SU-DHL-6 (cell line): Measurements from ENCODE around the gene EXOC2.

ENCODE experiments used
- H2AFZ ChIP-seq: fragments of 200-600 bp; sonication (generic); 2 replicates; pipeline ENCODE4 v1.6.1; 2014; ENCODE audit warnings: low read depth, mild to moderate bottlenecking, moderate library complexity, mixed read lengths, antibody characterized with exemption, low read length; ENCODE audit not compliant: severe bottlenecking
- H3F3A ChIP-seq: fragments of 200-600 bp; shearing (Covaris generic); 2 replicates; pipeline ENCODE4 v1.6.0; 2016; ENCODE audit warnings: antibody characterized with exemption, mild to moderate bottlenecking; ENCODE audit not compliant: insufficient read depth
- H3K27ac ChIP-seq: fragments of 200-600 bp; sonication (generic); 2 replicates; pipeline ENCODE4 v1.5.1; 2016; ENCODE audit warnings: low read depth, mild to moderate bottlenecking, low read length, moderate library complexity, mixed read lengths
- H3K27me3 ChIP-seq: fragments of 200-600 bp; sonication (generic), shearing (Covaris generic); 2 replicates; pipeline ENCODE4 v1.6.0; 2014; ENCODE audit warnings: mild to moderate bottlenecking, low read length
- H3K36me3 ChIP-seq: fragments of 200-600 bp; sonication (generic); 2 replicates; pipeline ENCODE4 v1.6.1; 2014; ENCODE audit warnings: mild to moderate bottlenecking, low read length, mixed read lengths
- H3K4me2 ChIP-seq: fragments of 300-600, 200-600 bp; shearing (Covaris generic), sonication (generic); 2 replicates; pipeline ENCODE4 v1.6.0; 2014; ENCODE audit warnings: low read length, low read depth, mild to moderate bottlenecking; ENCODE audit not compliant: poor library complexity, severe bottlenecking
- H3K4me3 ChIP-seq: fragments of 200-600 bp; sonication (generic); 2 replicates; pipeline ENCODE4 v1.5.1; 2014; ENCODE audit warnings: antibody characterized with exemption, low read length, mild to moderate bottlenecking, mixed read lengths; ENCODE audit not compliant: insufficient read depth, poor library complexity, severe bottlenecking
- H3K79me2 ChIP-seq: fragments of 200-600 bp; sonication (generic); 2 replicates; pipeline ENCODE4 v1.6.1; 2014; ENCODE audit warnings: mild to moderate bottlenecking, low read length, moderate library complexity; ENCODE audit not compliant: insufficient read depth
- H3K9ac ChIP-seq: fragments of 200-600 bp; sonication (generic); 2 replicates; pipeline ENCODE4 v1.7.0; 2014; ENCODE audit warnings: mild to moderate bottlenecking, low read length
- H3K9me2 ChIP-seq: fragments of 200-600 bp; sonication (generic); replicated peaks from 2 replicates; pipeline ENCODE4 v1.6.1; 2014; ENCODE audit warnings: low read length; ENCODE audit not compliant: insufficient read depth
- H3K9me3 ChIP-seq: fragments of 200-600 bp; sonication (generic); 2 replicates; pipeline ENCODE4 v1.6.1; 2014; ENCODE audit warnings: low read length, mixed read lengths; ENCODE audit not compliant: insufficient read depth
- H4K20me1 ChIP-seq: fragments of 200-600 bp; sonication (generic); 2 replicates; pipeline ENCODE4 v1.6.1; 2014; ENCODE audit warnings: low read depth, mild to moderate bottlenecking, antibody characterized with exemption, low read length, moderate library complexity, mixed read lengths
- EZH2phosphoT487 ChIP-seq: fragments of 200-600 bp; sonication (generic), shearing (Covaris generic); conservative IDR thresholded peaks from 2 replicates; pipeline ENCODE4 v1.6.1; 2018; ENCODE audit warnings: mild to moderate bottlenecking, antibody characterized with exemption, low read length, moderate library complexity, mixed read lengths
- TF ChIP-seq, protein P1 (sequence below): fragments of 200-600 bp; sonication (generic); IDR thresholded peaks from one replicate; pipeline ENCODE4 v1.5.1; 2017; ENCODE audit warnings: antibody characterized with exemption, mild to moderate bottlenecking, low read length, moderate library complexity; ENCODE audit not compliant: insufficient read depth, poor library complexity, severe bottlenecking

EXOC2 gene

GRCh38 chr6:715709-716491 lies 23.0 kb upstream of the EXOC2 start:
- Histone ChIP-seq H3K36me3 (no peaks in the 10 kb centered on the region), H3F3A (no peaks in the 10 kb centered on the region), H3K27me3 (no peaks in the 10 kb centered on the region), H3K79me2 (no peaks in the 10 kb centered on the region), H3K4me2 (no peak overlapping the region), H3K9me3 (no peaks in the 10 kb centered on the region), H3K9me2 (no peaks in the 10 kb centered on the region), H4K20me1 (no peaks in the 10 kb centered on the region), H3K27ac (no peak overlapping the region), H3K4me3 (no peak overlapping the region), H2AFZ (no peak overlapping the region), H3K9ac (no peak overlapping the region)
- TF ChIP-seq EZH2phosphoT487, result no peak
- TF ChIP-seq, protein P1, sequence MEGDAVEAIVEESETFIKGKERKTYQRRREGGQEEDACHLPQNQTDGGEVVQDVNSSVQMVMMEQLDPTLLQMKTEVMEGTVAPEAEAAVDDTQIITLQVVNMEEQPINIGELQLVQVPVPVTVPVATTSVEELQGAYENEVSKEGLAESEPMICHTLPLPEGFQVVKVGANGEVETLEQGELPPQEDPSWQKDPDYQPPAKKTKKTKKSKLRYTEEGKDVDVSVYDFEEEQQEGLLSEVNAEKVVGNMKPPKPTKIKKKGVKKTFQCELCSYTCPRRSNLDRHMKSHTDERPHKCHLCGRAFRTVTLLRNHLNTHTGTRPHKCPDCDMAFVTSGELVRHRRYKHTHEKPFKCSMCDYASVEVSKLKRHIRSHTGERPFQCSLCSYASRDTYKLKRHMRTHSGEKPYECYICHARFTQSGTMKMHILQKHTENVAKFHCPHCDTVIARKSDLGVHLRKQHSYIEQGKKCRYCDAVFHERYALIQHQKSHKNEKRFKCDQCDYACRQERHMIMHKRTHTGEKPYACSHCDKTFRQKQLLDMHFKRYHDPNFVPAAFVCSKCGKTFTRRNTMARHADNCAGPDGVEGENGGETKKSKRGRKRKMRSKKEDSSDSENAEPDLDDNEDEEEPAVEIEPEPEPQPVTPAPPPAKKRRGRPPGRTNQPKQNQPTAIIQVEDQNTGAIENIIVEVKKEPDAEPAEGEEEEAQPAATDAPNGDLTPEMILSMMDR, result no peak

DNA sequence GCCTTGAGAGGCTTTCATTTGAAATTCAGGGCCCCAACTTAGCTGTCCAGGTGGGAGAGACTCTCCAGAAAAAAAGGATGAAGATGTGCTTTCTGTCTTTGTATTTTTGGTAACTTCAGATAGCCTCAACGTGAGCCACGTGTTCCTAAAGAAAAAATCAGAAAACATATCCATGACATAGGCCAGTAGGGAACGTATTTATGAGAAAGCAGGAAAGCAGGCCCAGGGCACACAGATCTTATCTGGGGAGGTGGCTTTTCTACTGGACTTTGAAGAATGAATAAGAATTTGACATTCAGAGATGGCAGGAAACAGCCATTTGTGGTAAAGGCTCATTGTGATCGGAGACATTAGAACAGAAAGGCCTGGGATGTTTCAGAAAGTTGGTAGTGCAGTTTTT lies 21.2 kb upstream of the EXOC2 start:
- no peak overlapping the region for H3K4me2 ChIP-seq
- 0 out of 2 replicates have a peak, but pooled peaks cover 10% of the 10 kb centered on the region for H3F3A ChIP-seq
- no peaks in the 10 kb centered on the region for H4K20me1 ChIP-seq
- no peaks in the 10 kb centered on the region for H3K36me3 ChIP-seq
- H3K79me2 ChIP-seq, result no peaks in the 10 kb centered on the region
- no peaks in the 10 kb centered on the region for H3K27me3 ChIP-seq
- H2AFZ ChIP-seq, result no peak overlapping the region
- no peaks in the 10 kb centered on the region for H3K9me3 ChIP-seq
- H3K9me2 ChIP-seq, result no peaks in the 10 kb centered on the region
- no peak overlapping the region for H3K27ac ChIP-seq
- no peak overlapping the region for H3K4me3 ChIP-seq
- no peak for TF ChIP-seq EZH2phosphoT487
- TF ChIP-seq, protein P1, result no peak
- H3K9ac ChIP-seq, result no peak overlapping the region

DNA sequence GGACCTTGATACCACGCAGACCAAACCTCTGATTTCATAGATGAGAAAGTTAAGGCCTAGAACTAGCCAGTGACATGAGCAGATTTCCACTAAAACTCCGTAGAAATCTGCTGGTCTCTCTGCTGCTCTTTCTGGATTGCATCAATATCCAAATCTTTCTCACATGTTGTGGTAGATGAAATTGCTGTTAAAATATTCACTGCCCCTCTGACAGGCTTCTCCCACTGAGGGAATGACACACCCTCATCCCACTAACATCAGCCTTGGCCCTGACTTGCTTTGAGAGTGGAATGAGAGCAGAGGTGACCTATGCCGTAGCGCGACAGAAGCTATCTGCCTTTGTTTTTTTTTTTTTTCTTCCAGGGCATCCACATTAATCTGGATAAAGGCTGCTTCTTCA lies 20.4 kb upstream of the EXOC2 start:
- no peak overlapping the region for H3K27ac ChIP-seq
- no peak for TF ChIP-seq EZH2phosphoT487
- TF ChIP-seq, protein P1, result no peak
- H3K9me2 ChIP-seq, result no peaks in the 10 kb centered on the region
- H3K36me3 ChIP-seq, result no peaks in the 10 kb centered on the region
- no peak overlapping the region for H2AFZ ChIP-seq
- no peak overlapping the region for H3K4me3 ChIP-seq
- no peaks in the 10 kb centered on the region for H3K79me2 ChIP-seq
- H3K27me3 ChIP-seq, result no peaks in the 10 kb centered on the region
- H4K20me1 ChIP-seq, result no peaks in the 10 kb centered on the region
- no peak overlapping the region for H3K4me2 ChIP-seq
- H3K9ac ChIP-seq, result no peak overlapping the region
- 0 out of 2 replicates have a peak, but pooled peaks cover 10% of the 10 kb centered on the region for H3F3A ChIP-seq
- no peaks in the 10 kb centered on the region for H3K9me3 ChIP-seq
